ENCODE measurements around the gene MLH1.

The MLH1 gene

GRCh38 chr3:37014620-37015019 is 21.3 kb downstream of the MLH1 start:
- no peaks in the 10 kb centered on the region for H3K27me3 Mint-ChIP-seq
- no peaks in the 10 kb centered on the region for H3K9me3 Mint-ChIP-seq
- H3K36me3 Mint-ChIP-seq (ENCODE audit: low read depth), result peaks cover 57% of the 10 kb centered on the region
- no peak for DNase-seq
- H3K27ac Mint-ChIP-seq, result no peak overlapping the region
- no peak for ATAC-seq
- no peak overlapping the region for H3K4me3 Mint-ChIP-seq
- no peaks in the 10 kb centered on the region for H3K4me1 Mint-ChIP-seq

- DNase-seq (no peak), ATAC-seq (no peak)
- Mint-ChIP-seq H3K4me1 (no peaks in the 10 kb centered on the region), H3K9me3 (no peaks in the 10 kb centered on the region), H3K4me3 (no peak overlapping the region), H3K27me3 (no peaks in the 10 kb centered on the region), H3K27ac (no peak overlapping the region), H3K36me3 (ENCODE audit: low read depth) (peaks cover 66% of the 10 kb centered on the region)
These were observed 22.3 kb downstream of the MLH1 start for GRCh38 chr3:37015642-37016041.

GRCh38 chr3:37016903-37017302 is 23.6 kb downstream of the MLH1 start:
- Mint-ChIP-seq H3K27me3 (no peaks in the 10 kb centered on the region), H3K36me3 (ENCODE audit: low read depth) (peaks cover 69% of the 10 kb centered on the region)

GRCh38 chr3:37017683-37018082 is 24.4 kb downstream of the MLH1 start:
- no peaks in the 10 kb centered on the region for H3K4me1 Mint-ChIP-seq
- no peak overlapping the region for H3K27ac Mint-ChIP-seq

More at GRCh38 chr3:37016903-37017302, 23.6 kb downstream of the MLH1 start:
- no peaks in the 10 kb centered on the region for H3K4me1 Mint-ChIP-seq
- ATAC-seq, result no peak
- H3K27ac Mint-ChIP-seq, result no peak overlapping the region
- DNase-seq, result no peak
- H3K4me3 Mint-ChIP-seq, result no peak overlapping the region
- no peaks in the 10 kb centered on the region for H3K9me3 Mint-ChIP-seq

GRCh38 chr3:37024092-37024491 is 30.8 kb downstream of the MLH1 start:
- Mint-ChIP-seq H3K27me3 (no peaks in the 10 kb centered on the region), H3K9me3 (no peaks in the 10 kb centered on the region), H3K27ac (no peak overlapping the region), H3K36me3 (ENCODE audit: low read depth) (peaks cover 67% of the 10 kb centered on the region), H3K4me3 (no peak overlapping the region), H3K4me1 (peaks cover 6% of the 10 kb centered on the region)
- no peak for ATAC-seq
- no peak for DNase-seq

More at GRCh38 chr3:37017683-37018082, 24.4 kb downstream of the MLH1 start:
- ATAC-seq, result no peak
- Mint-ChIP-seq H3K36me3 (ENCODE audit: low read depth) (peaks cover 68% of the 10 kb centered on the region), H3K27me3 (no peaks in the 10 kb centered on the region), H3K4me3 (no peak overlapping the region), H3K9me3 (no peaks in the 10 kb centered on the region)
- DNase-seq, result no peak

GRCh38 chr3:37024820-37025405 is 31.6 kb downstream of the MLH1 start:
- H3K36me3 Mint-ChIP-seq (ENCODE audit: low read depth), result peaks cover 63% of the 10 kb centered on the region
- no peak for DNase-seq
- no peak overlapping the region for H3K4me3 Mint-ChIP-seq
- no peaks in the 10 kb centered on the region for H3K27me3 Mint-ChIP-seq
- no peak for ATAC-seq
- H3K27ac Mint-ChIP-seq, result no peak overlapping the region
- peaks cover 6% of the 10 kb centered on the region for H3K4me1 Mint-ChIP-seq
- H3K9me3 Mint-ChIP-seq, result no peaks in the 10 kb centered on the region

GRCh38 chr3:37025561-37026335 is 32.4 kb downstream of the MLH1 start:
- H3K9me3 Mint-ChIP-seq, result no peaks in the 10 kb centered on the region
- no peak overlapping the region for H3K4me3 Mint-ChIP-seq
- no peak overlapping the region for H3K27ac Mint-ChIP-seq
- peaks cover 6% of the 10 kb centered on the region for H3K4me1 Mint-ChIP-seq
- ATAC-seq (no peak), DNase-seq (no peak)
- H3K27me3 Mint-ChIP-seq, result no peaks in the 10 kb centered on the region
- H3K36me3 Mint-ChIP-seq (ENCODE audit: low read depth), result peaks cover 60% of the 10 kb centered on the region

GRCh38 chr3:37026851-37027250 is 33.5 kb downstream of the MLH1 start:
- ATAC-seq, result no peak

GRCh38 chr3:37028329-37028728 is 35.0 kb downstream of the MLH1 start:
- H3K27me3 Mint-ChIP-seq, result no peaks in the 10 kb centered on the region
- H3K4me3 Mint-ChIP-seq, result no peak overlapping the region
- H3K27ac Mint-ChIP-seq, result no peak overlapping the region
- H3K36me3 Mint-ChIP-seq (ENCODE audit: low read depth), result peaks cover 59% of the 10 kb centered on the region
- no peak for DNase-seq
- peaks cover 6% of the 10 kb centered on the region for H3K4me1 Mint-ChIP-seq
- no peak for ATAC-seq
- no peaks in the 10 kb centered on the region for H3K9me3 Mint-ChIP-seq

More at GRCh38 chr3:37026851-37027250, 33.5 kb downstream of the MLH1 start:
- Mint-ChIP-seq H3K36me3 (ENCODE audit: low read depth) (peaks cover 61% of the 10 kb centered on the region), H3K27me3 (no peaks in the 10 kb centered on the region), H3K4me3 (no peak overlapping the region), H3K4me1 (peaks cover 6% of the 10 kb centered on the region), H3K9me3 (no peaks in the 10 kb centered on the region), H3K27ac (no peak overlapping the region)
- no peak for DNase-seq

- Mint-ChIP-seq H3K4me3 (no peak overlapping the region), H3K27ac (no peak overlapping the region), H3K27me3 (no peaks in the 10 kb centered on the region), H3K9me3 (peaks cover 2% of the 10 kb centered on the region), H3K4me1 (peaks cover 6% of the 10 kb centered on the region), H3K36me3 (ENCODE audit: low read depth) (peaks cover 58% of the 10 kb centered on the region)
- ATAC-seq (no peak), DNase-seq (no peak)
These were observed 35.8 kb downstream of the MLH1 start for GRCh38 chr3:37029111-37029510.

GRCh38 chr3:37029516-37030163 is 36.3 kb downstream of the MLH1 start:
- peaks cover 58% of the 10 kb centered on the region for H3K36me3 Mint-ChIP-seq (ENCODE audit: low read depth)
- H3K27me3 Mint-ChIP-seq, result no peaks in the 10 kb centered on the region
- H3K4me1 Mint-ChIP-seq, result peaks cover 3% of the 10 kb centered on the region
- ATAC-seq, result no peak
- H3K4me3 Mint-ChIP-seq, result no peak overlapping the region
- no peak overlapping the region for H3K27ac Mint-ChIP-seq
- DNase-seq, result no peak
- peaks cover 4% of the 10 kb centered on the region for H3K9me3 Mint-ChIP-seq

- Mint-ChIP-seq H3K9me3 (peaks cover 4% of the 10 kb centered on the region), H3K36me3 (ENCODE audit: low read depth) (peaks cover 64% of the 10 kb centered on the region)
- no peak for ATAC-seq
These were observed 37.3 kb downstream of the MLH1 start for GRCh38 chr3:37030588-37030987.

GRCh38 chr3:37031096-37031682 is 37.9 kb downstream of the MLH1 start:
- DNase-seq (no peak), ATAC-seq (no peak)
- Mint-ChIP-seq H3K27ac (no peak overlapping the region), H3K4me1 (no peaks in the 10 kb centered on the region), H3K9me3 (peaks cover 4% of the 10 kb centered on the region), H3K27me3 (no peaks in the 10 kb centered on the region), H3K36me3 (ENCODE audit: low read depth) (peaks cover 66% of the 10 kb centered on the region), H3K4me3 (no peak overlapping the region)

More at GRCh38 chr3:37030588-37030987, 37.3 kb downstream of the MLH1 start:
- H3K27me3 Mint-ChIP-seq, result no peaks in the 10 kb centered on the region
- no peak overlapping the region for H3K27ac Mint-ChIP-seq
- H3K4me1 Mint-ChIP-seq, result no peaks in the 10 kb centered on the region
- DNase-seq, result no peak
- H3K4me3 Mint-ChIP-seq, result no peak overlapping the region

GRCh38 chr3:37032961-37033360 is 39.6 kb downstream of the MLH1 start:
- DNase-seq (no peak), ATAC-seq (no peak)
- no peak overlapping the region for H3K27ac Mint-ChIP-seq
- H3K4me1 Mint-ChIP-seq, result no peaks in the 10 kb centered on the region
- H3K27me3 Mint-ChIP-seq, result no peaks in the 10 kb centered on the region
- H3K4me3 Mint-ChIP-seq, result no peak overlapping the region
- peaks cover 4% of the 10 kb centered on the region for H3K9me3 Mint-ChIP-seq
- H3K36me3 Mint-ChIP-seq (ENCODE audit: low read depth), result peaks cover 71% of the 10 kb centered on the region

GRCh38 chr3:37037352-37037751 is 44.0 kb downstream of the MLH1 start:
- ATAC-seq, result no peak
- H3K4me1 Mint-ChIP-seq, result no peaks in the 10 kb centered on the region
- DNase-seq, result no peak
- no peak overlapping the region for H3K4me3 Mint-ChIP-seq
- no peaks in the 10 kb centered on the region for H3K27me3 Mint-ChIP-seq
- no peak overlapping the region for H3K27ac Mint-ChIP-seq
- peaks cover 74% of the 10 kb centered on the region for H3K36me3 Mint-ChIP-seq (ENCODE audit: low read depth)
- H3K9me3 Mint-ChIP-seq, result peaks cover 4% of the 10 kb centered on the region

All from activated naive CD8-positive, alpha-beta T cell treated with anti-CD3 and anti-CD28 coated beads, Interleukin-2, amount 50 U/mL, for 24 hours (primary cell).